ENCODE data around the gene DDX60.

DDX60 gene

GRCh38 chr4:168212656-168213055 lies 105.9 kb downstream of the DDX60 start:
- TF ChIP-seq POLR2AphosphoS5 (IDR thresholded peaks at IDR 0.05; ENCODE audit: low read depth, low read length) = no peak
- TF ChIP-seq TAF1 (IDR thresholded peaks at IDR 0.05; ENCODE audit: borderline replicate concordance, insufficient read depth, low read length) = no peak
- TF ChIP-seq, protein P1, sequence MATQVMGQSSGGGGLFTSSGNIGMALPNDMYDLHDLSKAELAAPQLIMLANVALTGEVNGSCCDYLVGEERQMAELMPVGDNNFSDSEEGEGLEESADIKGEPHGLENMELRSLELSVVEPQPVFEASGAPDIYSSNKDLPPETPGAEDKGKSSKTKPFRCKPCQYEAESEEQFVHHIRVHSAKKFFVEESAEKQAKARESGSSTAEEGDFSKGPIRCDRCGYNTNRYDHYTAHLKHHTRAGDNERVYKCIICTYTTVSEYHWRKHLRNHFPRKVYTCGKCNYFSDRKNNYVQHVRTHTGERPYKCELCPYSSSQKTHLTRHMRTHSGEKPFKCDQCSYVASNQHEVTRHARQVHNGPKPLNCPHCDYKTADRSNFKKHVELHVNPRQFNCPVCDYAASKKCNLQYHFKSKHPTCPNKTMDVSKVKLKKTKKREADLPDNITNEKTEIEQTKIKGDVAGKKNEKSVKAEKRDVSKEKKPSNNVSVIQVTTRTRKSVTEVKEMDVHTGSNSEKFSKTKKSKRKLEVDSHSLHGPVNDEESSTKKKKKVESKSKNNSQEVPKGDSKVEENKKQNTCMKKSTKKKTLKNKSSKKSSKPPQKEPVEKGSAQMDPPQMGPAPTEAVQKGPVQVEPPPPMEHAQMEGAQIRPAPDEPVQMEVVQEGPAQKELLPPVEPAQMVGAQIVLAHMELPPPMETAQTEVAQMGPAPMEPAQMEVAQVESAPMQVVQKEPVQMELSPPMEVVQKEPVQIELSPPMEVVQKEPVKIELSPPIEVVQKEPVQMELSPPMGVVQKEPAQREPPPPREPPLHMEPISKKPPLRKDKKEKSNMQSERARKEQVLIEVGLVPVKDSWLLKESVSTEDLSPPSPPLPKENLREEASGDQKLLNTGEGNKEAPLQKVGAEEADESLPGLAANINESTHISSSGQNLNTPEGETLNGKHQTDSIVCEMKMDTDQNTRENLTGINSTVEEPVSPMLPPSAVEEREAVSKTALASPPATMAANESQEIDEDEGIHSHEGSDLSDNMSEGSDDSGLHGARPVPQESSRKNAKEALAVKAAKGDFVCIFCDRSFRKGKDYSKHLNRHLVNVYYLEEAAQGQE (IDR thresholded peaks at IDR 0.05; ENCODE audit: insufficient read depth in 1 of 2, low read depth in 2 of 2, low read length in 2 of 2) = no peak
- TF ChIP-seq SIN3A (IDR thresholded peaks at IDR 0.05; ENCODE audit: borderline replicate concordance, insufficient read depth, low read length) = no peak
- TF ChIP-seq FOXP2 (optimal IDR thresholded peaks at IDR 0.05; ENCODE audit: borderline replicate concordance, extremely low read depth, extremely low read length, insufficient read depth) = no peak

GRCh38 chr4:168208957-168209614 lies 109.5 kb downstream of the DDX60 start:
- TF ChIP-seq, protein P1 (IDR thresholded peaks at IDR 0.05; ENCODE audit: insufficient read depth in 1 of 2, low read depth in 2 of 2, low read length in 2 of 2) = no peak
- TF ChIP-seq SIN3A (IDR thresholded peaks at IDR 0.05; ENCODE audit: borderline replicate concordance, insufficient read depth, low read length) = no peak
- TF ChIP-seq POLR2AphosphoS5 (IDR thresholded peaks at IDR 0.05; ENCODE audit: low read depth, low read length) = no peak
- no peak for TF ChIP-seq FOXP2 (optimal IDR thresholded peaks at IDR 0.05; ENCODE audit: borderline replicate concordance, extremely low read depth, extremely low read length, insufficient read depth)
- no peak for TF ChIP-seq TAF1 (IDR thresholded peaks at IDR 0.05; ENCODE audit: borderline replicate concordance, insufficient read depth, low read length)

- TF ChIP-seq, protein P1 (IDR thresholded peaks at IDR 0.05; ENCODE audit: insufficient read depth in 1 of 2, low read depth in 2 of 2, low read length in 2 of 2) = no peak
These were observed 115.2 kb downstream of the DDX60 start for GRCh38 chr4:168203233-168203911.

- no peak for TF ChIP-seq FOXP2 (optimal IDR thresholded peaks at IDR 0.05; ENCODE audit: borderline replicate concordance, extremely low read depth, extremely low read length, insufficient read depth)
- TF ChIP-seq TAF1 (IDR thresholded peaks at IDR 0.05; ENCODE audit: borderline replicate concordance, insufficient read depth, low read length) = no peak
- no peak for TF ChIP-seq SIN3A (IDR thresholded peaks at IDR 0.05; ENCODE audit: borderline replicate concordance, insufficient read depth, low read length)
- no peak for TF ChIP-seq POLR2AphosphoS5 (IDR thresholded peaks at IDR 0.05; ENCODE audit: low read depth, low read length)
- TF ChIP-seq, protein P1 (IDR thresholded peaks at IDR 0.05; ENCODE audit: insufficient read depth in 1 of 2, low read depth in 2 of 2, low read length in 2 of 2) = no peak
These were observed 117.9 kb downstream of the DDX60 start for GRCh38 chr4:168200685-168201084.

All from PFSK-1 (cell line).